ENCODE data around the gene C2CD2.

- TF ChIP-seq CTCF (IDR thresholded peaks at IDR 0.05) (no peak), EZH2phosphoT487 (IDR thresholded peaks at IDR 0.05) (no peak), EZH2 (IDR thresholded peaks at IDR 0.05) (no peak)
Observed at GRCh38 chr21:41881051-41881450, 72.8 kb downstream of the C2CD2 start.

Measured in neural progenitor cell (in vitro differentiated cells).